Stimulated activated CD4-positive, alpha-beta T cell treated with anti-CD3 and anti-CD28 coated beads, Interleukin-2, amount 100 ng/mL, for 4 hours (primary cell): ENCODE results near the gene PHAF1.
"Not testable (repeated sequence)": the region's sequence is repeated elsewhere in the genome, so short reads cannot be mapped to it uniquely, and the experiment has no call there.

ENCODE experiments used
- DNase-seq: peaks from one replicate; pipeline ENCODE4 v3.0.0-alpha.2; 2020; ENCODE audit warnings: low read depth

The PHAF1 gene

GRCh38 chr16:67105246-67105645, 4.5 kb upstream of the PHAF1 start:
- DNase-seq = no peak

- no peak for DNase-seq
Measured at GRCh38 chr16:67105881-67106280, 3.9 kb upstream of the PHAF1 start.

- DNase-seq = no peak
Measured at GRCh38 chr16:67108489-67108888, 1.3 kb upstream of the PHAF1 start.

GRCh38 chr16:67108931-67109406, 772 bp upstream of the PHAF1 start:
- no peak for DNase-seq

GRCh38 chr16:67111951-67112444, 2.3 kb downstream of the PHAF1 start:
- DNase-seq = no peak

GRCh38 chr16:67112591-67113399, 3.1 kb downstream of the PHAF1 start:
- DNase-seq = no peak

GRCh38 chr16:67114793-67115192, 5.1 kb downstream of the PHAF1 start:
- no peak for DNase-seq

DNA sequence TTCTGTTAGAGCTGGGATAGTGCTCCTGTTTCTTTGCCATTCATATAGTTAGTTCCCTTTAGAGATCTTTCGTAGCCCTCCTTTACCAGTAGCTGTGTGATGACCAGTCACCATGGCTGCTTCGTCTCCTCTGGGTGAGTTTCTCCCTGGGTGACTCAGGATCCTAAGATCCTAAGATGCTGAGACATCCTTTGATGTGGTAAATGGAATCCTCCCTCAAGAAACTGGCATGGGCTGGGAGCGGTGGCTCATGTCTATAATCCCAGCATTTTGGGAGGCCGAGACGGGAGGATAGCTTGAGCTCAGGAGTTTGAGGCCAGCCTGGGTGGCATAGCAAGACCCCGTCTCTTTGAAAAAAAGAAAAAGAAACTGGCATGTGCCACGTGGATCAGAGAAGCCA, 5.9 kb downstream of the PHAF1 start:
- DNase-seq = no peak

DNA sequence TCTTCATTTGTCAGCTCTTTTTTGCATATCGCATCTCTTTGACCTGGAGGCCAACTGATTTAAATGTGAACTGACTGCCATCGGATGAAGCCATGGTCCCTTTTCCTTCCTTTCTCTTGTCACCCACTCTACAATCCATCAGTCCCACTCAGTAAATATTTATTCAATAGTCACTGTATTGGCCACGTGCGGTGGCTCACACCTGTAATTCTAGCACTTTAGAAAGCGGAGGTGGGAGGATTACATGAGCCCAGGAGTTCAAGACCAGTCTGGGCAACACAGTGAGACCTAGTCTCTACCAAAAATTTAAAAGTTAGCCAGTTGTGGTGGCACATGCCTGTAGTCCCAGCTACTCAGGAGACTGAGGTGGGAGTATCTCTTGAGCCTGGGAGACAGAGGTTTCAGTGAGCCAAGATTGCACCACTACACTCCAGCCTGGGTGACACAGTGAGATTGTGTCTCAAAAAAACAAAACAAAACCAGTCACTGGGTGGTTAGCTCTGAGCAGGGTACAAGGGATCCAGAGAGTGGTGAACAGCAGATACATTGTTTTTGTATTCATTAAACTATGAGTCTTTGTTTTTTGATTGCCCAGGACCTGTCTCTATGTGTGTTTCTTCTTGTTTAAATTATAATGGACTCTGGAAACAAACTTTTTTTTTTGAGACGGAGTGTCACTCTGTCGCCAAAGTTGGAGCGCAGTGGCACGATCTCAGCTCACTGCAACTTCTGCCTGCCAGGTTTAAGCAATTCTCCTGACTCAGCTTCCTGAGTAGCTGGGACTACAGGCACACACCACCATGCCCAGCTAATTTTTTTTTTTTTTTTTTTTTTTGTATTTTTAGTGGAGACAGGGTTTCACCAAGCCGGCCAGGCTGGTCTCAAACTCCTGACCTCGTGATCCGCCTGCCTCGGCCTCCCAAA, 6.9 kb downstream of the PHAF1 start:
- DNase-seq = no peak

DNA sequence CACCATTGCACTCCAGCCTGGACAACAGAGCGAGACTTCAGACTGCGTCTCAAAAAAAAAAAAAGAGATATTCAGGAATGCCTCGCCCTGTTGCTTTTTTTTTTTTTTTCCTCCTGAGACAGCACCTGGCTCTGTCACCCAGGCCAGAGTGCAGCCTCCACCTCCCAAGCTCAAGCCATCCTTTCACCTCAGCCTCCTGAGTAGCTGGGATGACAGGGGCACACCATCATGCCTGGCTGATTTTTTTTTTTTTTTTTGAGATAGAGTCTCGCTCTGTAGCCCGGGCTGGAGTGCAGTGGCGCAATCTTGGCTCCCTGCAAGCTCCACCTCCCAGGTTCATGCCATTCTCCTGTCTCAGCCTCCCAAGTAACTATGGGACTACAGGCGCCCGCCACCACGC, 8.0 kb downstream of the PHAF1 start:
- DNase-seq = no peak

- no peak for DNase-seq
Measured at GRCh38 chr16:67120025-67120424, 10.3 kb downstream of the PHAF1 start.

- not testable (repeated sequence) for DNase-seq
Measured at GRCh38 chr16:67122799-67123198, 13.1 kb downstream of the PHAF1 start.

DNA sequence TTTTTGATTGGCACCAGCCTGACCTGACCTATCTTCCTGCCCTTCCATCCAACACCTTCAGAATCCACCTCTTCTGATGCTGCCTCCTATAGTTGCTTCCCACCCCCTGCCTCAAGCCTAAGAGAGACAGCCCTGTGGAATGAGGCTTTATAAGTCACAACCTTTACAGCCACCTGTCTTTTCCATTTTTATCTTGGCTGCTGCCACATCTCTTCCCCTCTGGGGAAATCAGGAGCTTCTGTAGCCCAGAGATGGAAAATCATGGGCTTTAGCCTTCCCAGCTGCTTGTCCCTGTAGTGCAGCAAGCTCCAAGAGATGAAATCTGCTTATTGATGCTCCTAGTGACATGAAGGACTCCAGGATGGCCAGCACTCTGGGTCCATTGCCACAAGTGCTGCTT, 18.7 kb downstream of the PHAF1 start:
- DNase-seq = no peak

DNA sequence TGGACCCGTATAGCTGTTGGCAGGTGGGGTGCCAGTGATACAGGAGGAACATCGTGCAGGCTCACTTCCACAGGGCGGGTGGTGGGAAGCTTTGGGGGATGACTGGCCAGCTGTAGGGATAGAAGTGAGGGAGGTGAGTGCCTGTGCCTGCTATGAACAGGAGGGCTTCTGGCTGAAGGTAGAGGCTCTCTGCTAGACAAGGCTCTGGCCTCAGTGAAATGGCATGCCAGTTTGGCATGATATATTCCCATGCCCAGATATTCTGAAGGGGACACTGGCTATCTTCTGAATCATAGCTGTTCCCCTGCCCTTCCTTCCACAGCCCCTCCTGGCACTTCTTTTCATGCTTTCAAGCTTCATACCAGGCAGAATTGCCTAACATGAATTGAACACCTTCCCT, 19.1 kb downstream of the PHAF1 start:
- no peak for DNase-seq

- DNase-seq = no peak
Measured at GRCh38 chr16:67129422-67129821, 19.7 kb downstream of the PHAF1 start.

- DNase-seq = no peak
Measured at GRCh38 chr16:67137605-67138004, 27.9 kb downstream of the PHAF1 start.

DNA sequence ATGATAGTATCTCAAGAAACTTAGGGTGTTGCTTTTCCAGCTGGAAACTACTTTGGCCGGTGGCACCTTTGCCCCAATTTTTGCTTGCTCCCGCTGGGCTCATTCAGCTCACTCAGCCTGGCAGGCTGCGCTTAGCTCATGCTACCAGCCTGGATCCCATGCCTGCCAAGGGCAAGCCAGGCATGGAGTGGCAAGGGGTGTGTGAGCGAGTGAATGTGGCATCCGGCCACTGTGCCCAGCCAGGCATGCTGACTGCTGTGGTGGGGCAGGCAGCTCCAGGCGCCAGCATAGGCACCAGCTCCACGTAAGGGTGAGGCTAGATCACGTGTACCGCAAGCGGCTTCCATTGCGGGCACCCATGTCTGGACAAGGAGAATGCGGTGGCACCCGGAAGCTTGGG, 31.6 kb downstream of the PHAF1 start:
- DNase-seq = no peak

DNA sequence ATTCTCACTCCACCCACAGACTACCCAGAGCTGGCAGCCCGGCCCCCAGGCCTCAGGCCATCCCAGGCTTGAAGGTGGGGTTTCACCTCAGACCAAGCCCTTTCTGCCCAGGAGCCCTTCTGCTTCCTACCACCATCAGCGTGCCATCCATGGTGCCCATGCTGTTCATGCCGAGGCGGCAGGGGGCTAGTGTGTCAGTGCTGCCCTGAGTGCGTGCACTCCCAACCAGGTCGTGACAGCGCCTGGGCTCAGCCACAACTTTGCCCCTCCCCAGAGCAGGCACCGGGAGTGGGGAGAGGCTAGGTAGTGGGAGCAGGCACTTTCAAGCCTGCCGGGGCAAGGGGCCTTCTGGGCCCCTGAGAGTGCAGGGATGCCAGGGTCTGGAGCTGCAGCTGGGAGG, 32.6 kb downstream of the PHAF1 start:
- DNase-seq = no peak

DNA sequence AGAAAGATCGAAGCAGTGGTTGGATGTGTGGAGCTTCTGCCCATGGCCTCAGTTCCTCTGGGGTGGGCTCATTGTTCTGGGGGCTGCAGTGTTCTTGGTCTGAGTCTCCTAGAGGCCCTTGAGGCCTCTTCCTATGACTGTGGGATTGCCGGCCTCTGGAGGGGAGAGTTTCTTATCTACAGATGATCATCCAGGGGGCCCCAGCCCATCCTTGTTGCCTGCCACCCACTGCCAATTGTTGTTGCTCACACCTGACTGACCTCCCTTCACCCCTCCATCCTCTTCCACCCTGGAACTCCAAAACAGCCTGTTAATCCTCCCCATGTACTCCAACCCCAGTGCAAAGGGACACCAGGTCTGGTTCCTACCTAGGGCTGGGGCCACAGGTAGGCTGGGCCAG, 35.2 kb downstream of the PHAF1 start:
- no peak for DNase-seq

- DNase-seq = no peak
Measured at GRCh38 chr16:67145746-67146145, 36.0 kb downstream of the PHAF1 start.

DNA sequence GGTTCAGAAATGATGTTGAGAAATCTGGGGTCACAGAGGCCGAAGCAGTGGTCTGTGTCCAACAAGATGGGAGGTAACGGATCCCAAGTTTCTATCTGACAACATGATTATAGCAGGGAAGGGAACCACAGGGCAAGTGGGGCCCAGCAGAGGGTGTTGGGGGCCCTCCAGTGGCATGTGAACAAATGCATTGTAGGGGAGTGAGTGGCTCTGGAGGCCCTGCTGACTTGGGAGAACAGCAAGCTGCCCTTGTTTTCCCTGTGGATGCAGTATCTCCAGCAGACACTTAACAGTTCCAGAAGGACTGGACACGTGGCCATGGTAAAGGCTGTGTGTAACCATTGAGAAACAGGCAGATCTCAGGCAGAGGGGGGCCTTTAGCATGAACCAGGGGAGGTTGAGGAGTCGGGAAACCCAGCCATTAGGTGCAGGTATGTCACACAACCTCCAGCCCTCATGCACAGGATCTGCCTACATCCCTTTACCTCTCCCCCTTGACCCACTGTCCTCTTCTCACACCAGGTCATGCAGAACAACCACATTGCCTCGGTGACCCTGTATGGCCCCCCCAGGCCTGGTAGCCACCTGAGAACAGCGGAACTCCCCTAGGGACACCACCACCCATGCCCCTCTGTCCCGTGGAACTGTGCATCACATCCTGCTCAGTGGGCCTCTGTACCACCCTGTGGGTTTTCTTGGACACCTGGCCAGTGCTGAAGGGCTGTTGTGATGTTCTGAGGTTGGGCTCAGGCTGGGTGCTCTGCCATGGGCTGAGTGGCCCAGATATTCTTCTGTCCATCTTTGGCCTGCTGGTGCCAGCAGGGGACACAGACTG, 37.0 kb downstream of the PHAF1 start:
- DNase-seq = no peak
